ENCODE results near the gene CEP72. TPM values are rescaled to one million over a fixed set of nuclear protein-coding genes. Genes with fewer than 3 reads are reported as not detected.

The CEP72 gene
- total RNA-seq, 1 experiment from 2014 or later = 17.3 TPM

DNA sequence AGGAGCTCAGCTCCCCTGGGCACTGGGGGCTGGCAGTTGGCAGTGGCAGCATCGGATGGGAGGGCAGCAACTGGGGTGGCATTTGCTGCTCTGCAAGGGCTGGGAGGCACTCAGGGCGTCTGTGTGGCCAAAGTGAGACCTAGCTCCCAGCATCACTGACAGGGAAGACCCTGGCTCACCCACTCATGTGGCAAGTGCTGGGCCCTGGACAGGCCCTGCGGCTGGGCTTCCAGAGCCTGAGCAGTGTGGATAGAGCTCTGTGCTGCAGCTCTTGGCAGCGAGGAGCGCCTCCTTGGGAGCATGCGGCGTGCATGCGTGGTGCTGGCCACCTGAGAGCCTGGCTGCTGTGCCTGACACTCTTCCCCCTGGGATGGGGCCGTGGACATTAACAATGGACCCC, 10.2 kb downstream of the CEP72 start:
- Histone ChIP-seq H3K36me3 (ENCODE audit: low read depth, low read length) (peaks cover 45% of the 10 kb centered on the region), H3F3A (ENCODE audit: low read length, unreplicated experiment) (no peaks in the 10 kb centered on the region), H4K20me1 (ENCODE audit: low read length) (0 out of 2 replicates have a peak, but pooled peaks cover 2% of the 10 kb centered on the region), H3K79me2 (ENCODE audit: low read length) (peaks cover 11% of the 10 kb centered on the region), H3K4me2 (ENCODE audit: low read length) (no peak overlapping the region), H3K27ac (ENCODE audit: low read length) (no peak overlapping the region), H3K9me2 (replicated peaks; ENCODE audit: low read length) (no peaks in the 10 kb centered on the region), H3K27me3 (ENCODE audit: low read length) (no peaks in the 10 kb centered on the region), H3K4me1 (ENCODE audit: insufficient read depth, low read length) (no peaks in the 10 kb centered on the region), H3K9me3 (ENCODE audit: low read length) (no peaks in the 10 kb centered on the region), H2AFZ (ENCODE audit: low read length) (no peak overlapping the region), H3K9ac (ENCODE audit: low read length) (no peak overlapping the region), H3K4me3 (ENCODE audit: low read length) (no peak overlapping the region)
- intact Hi-C loops (cut with micrococcal nuclease) = no loop called here
- no TSS peak for BruUV-seq (replicated peaks)
- POLR2A ChIA-PET (ENCODE audit: unreplicated experiment) = no interaction called here
- no peak for DNase-seq
- no peak for ATAC-seq
- TF ChIP-seq EZH2phosphoT487 (IDR thresholded peaks at IDR 0.05; ENCODE audit: borderline replicate concordance, low read length) = no peak
- TF ChIP-seq, protein P1, sequence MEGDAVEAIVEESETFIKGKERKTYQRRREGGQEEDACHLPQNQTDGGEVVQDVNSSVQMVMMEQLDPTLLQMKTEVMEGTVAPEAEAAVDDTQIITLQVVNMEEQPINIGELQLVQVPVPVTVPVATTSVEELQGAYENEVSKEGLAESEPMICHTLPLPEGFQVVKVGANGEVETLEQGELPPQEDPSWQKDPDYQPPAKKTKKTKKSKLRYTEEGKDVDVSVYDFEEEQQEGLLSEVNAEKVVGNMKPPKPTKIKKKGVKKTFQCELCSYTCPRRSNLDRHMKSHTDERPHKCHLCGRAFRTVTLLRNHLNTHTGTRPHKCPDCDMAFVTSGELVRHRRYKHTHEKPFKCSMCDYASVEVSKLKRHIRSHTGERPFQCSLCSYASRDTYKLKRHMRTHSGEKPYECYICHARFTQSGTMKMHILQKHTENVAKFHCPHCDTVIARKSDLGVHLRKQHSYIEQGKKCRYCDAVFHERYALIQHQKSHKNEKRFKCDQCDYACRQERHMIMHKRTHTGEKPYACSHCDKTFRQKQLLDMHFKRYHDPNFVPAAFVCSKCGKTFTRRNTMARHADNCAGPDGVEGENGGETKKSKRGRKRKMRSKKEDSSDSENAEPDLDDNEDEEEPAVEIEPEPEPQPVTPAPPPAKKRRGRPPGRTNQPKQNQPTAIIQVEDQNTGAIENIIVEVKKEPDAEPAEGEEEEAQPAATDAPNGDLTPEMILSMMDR (conservative IDR thresholded peaks at IDR 0.05; ENCODE audit: low read depth, low read length) = no peak
- no peak for TF ChIP-seq EZH2 (IDR thresholded peaks at IDR 0.05; ENCODE audit: low read length, unreplicated experiment)
- CTCF ChIA-PET = no interaction called here

- H4K20me1 ChIP-seq (ENCODE audit: low read length) = no peaks in the 10 kb centered on the region
- no peak overlapping the region for H2AFZ ChIP-seq (ENCODE audit: low read length)
- H3K36me3 ChIP-seq (ENCODE audit: low read depth, low read length) = peaks cover 49% of the 10 kb centered on the region
- peaks cover 4% of the 10 kb centered on the region for H3K79me2 ChIP-seq (ENCODE audit: low read length)
- ATAC-seq (no peak), DNase-seq (no peak)
- no peaks in the 10 kb centered on the region for H3K9me2 ChIP-seq (replicated peaks; ENCODE audit: low read length)
- H3K4me2 ChIP-seq (ENCODE audit: low read length) = no peak overlapping the region
- ChIA-PET CTCF (no interaction called here), POLR2A (ENCODE audit: unreplicated experiment) (no interaction called here)
- TF ChIP-seq EZH2phosphoT487 (IDR thresholded peaks at IDR 0.05; ENCODE audit: borderline replicate concordance, low read length) (no peak), EZH2 (IDR thresholded peaks at IDR 0.05; ENCODE audit: low read length, unreplicated experiment) (no peak)
- TF ChIP-seq, protein P1 (conservative IDR thresholded peaks at IDR 0.05; ENCODE audit: low read depth, low read length) = no peak
- no peaks in the 10 kb centered on the region for H3K27me3 ChIP-seq (ENCODE audit: low read length)
- intact Hi-C loops (cut with micrococcal nuclease) = no loop called here
- H3K27ac ChIP-seq (ENCODE audit: low read length) = no peak overlapping the region
- H3K4me1 ChIP-seq (ENCODE audit: insufficient read depth, low read length) = no peaks in the 10 kb centered on the region
- no peaks in the 10 kb centered on the region for H3K9me3 ChIP-seq (ENCODE audit: low read length)
- no TSS peak for BruUV-seq (replicated peaks)
- no peaks in the 10 kb centered on the region for H3F3A ChIP-seq (ENCODE audit: low read length, unreplicated experiment)
- H3K4me3 ChIP-seq (ENCODE audit: low read length) = no peak overlapping the region
- H3K9ac ChIP-seq (ENCODE audit: low read length) = no peak overlapping the region
Observed at GRCh38 chr5:622946-623522, 10.9 kb downstream of the CEP72 start.

- CTCF ChIA-PET = no interaction called here
- Histone ChIP-seq H3K27ac (ENCODE audit: low read length) (no peak overlapping the region), H3K4me1 (ENCODE audit: insufficient read depth, low read length) (no peaks in the 10 kb centered on the region), H3K4me3 (ENCODE audit: low read length) (no peak overlapping the region), H3K9me3 (ENCODE audit: low read length) (no peaks in the 10 kb centered on the region), H3F3A (ENCODE audit: low read length, unreplicated experiment) (no peaks in the 10 kb centered on the region), H3K27me3 (ENCODE audit: low read length) (no peaks in the 10 kb centered on the region), H4K20me1 (ENCODE audit: low read length) (no peaks in the 10 kb centered on the region), H3K4me2 (ENCODE audit: low read length) (no peak overlapping the region), H3K9me2 (replicated peaks; ENCODE audit: low read length) (no peaks in the 10 kb centered on the region), H3K79me2 (ENCODE audit: low read length) (no peaks in the 10 kb centered on the region), H3K36me3 (ENCODE audit: low read depth, low read length) (peaks cover 51% of the 10 kb centered on the region), H3K9ac (ENCODE audit: low read length) (no peak overlapping the region), H2AFZ (ENCODE audit: low read length) (no peak overlapping the region)
- DNase-seq (no peak), ATAC-seq (no peak)
- TF ChIP-seq, protein P1 (conservative IDR thresholded peaks at IDR 0.05; ENCODE audit: low read depth, low read length) = no peak
- TF ChIP-seq EZH2 (IDR thresholded peaks at IDR 0.05; ENCODE audit: low read length, unreplicated experiment) (no peak), EZH2phosphoT487 (IDR thresholded peaks at IDR 0.05; ENCODE audit: borderline replicate concordance, low read length) (no peak)
- intact Hi-C loops (cut with micrococcal nuclease) = no loop called here
- BruUV-seq (replicated peaks) = no TSS peak
- POLR2A ChIA-PET (ENCODE audit: unreplicated experiment) = no interaction called here
Observed at GRCh38 chr5:623531-623930, 11.4 kb downstream of the CEP72 start.
